Measurements from ENCODE around the gene GNAI3.
A peak's percentile ranks its signal among the peaks of the same experiment; 100 is the strongest.

Gene GNAI3

DNA sequence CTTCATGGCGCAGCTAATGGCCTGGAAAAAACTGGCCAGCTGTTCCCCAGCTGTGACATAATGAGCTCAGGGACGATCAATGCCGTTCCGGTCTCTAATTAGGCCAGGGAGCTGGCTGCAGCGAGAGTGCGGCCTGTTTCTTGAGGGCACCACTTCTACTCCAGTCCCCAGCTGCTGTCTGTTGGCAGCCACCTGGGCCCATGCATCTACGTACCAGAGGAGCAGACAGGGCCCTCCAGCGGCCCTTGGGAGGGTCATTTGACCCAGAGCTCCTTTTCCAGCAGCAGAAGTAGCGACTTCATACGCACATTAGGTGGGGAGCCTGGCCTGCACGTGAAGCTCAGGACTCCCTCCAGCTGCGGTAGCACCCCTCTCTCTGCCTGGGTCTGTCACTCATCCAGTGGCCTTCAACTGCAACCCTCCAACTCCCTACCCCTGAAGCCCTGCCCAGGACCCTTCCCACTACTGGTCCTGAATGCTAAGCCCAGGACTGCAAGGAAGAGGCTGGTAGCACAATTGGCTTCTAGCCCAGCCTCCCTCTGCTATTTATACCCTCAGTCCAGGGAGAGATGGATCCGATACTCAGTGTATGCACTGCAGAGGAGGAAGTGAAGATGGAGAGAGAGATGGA is 17.8 kb upstream of the GNAI3 start:
- H2BK120ac ChIP-seq (ENCODE audit: low read depth, low read length) = no peak overlapping the region
- no peak overlapping the region for H2BK5ac ChIP-seq (ENCODE audit: low read depth, low read length, poor library complexity, severe bottlenecking)
- no peak for DNase-seq
- H2BK15ac ChIP-seq (ENCODE audit: low read depth, poor library complexity, severe bottlenecking) = no peak overlapping the region
- H3K4me2 ChIP-seq (ENCODE audit: low read length, poor library complexity, severe bottlenecking) = no peak overlapping the region
- H3K9me3 ChIP-seq (ENCODE audit: control insufficient read depth, low read length) = no peaks in the 10 kb centered on the region
- no peak overlapping the region for H2AK5ac ChIP-seq (ENCODE audit: low read length, severe bottlenecking)
- H4K8ac ChIP-seq (ENCODE audit: low read length) = no peak overlapping the region
- H3K14ac ChIP-seq (ENCODE audit: low read length in 2 of 2) = no peak overlapping the region
- no peak overlapping the region for H3K23ac ChIP-seq (ENCODE audit: low read length in 2 of 2)
- no peaks in the 10 kb centered on the region for H3K79me1 ChIP-seq (replicated peaks; ENCODE audit: low read length, poor library complexity, severe bottlenecking)
- H3K27ac ChIP-seq (ENCODE audit: low read length, poor library complexity, severe bottlenecking) = no peak overlapping the region
- no peak overlapping the region for H3K18ac ChIP-seq (ENCODE audit: low read depth in 1 of 2, low read length in 2 of 2)
- WGBS = 81% methylated on average over 13 of the region's 13 CpGs
- no peak overlapping the region for H2BK12ac ChIP-seq (ENCODE audit: low read length in 2 of 2)
- H3K4me1 ChIP-seq (ENCODE audit: control insufficient read depth, insufficient read depth, low read depth, low read length) = peaks cover 15% of the 10 kb centered on the region
- H4K91ac ChIP-seq (ENCODE audit: low read length) = no peak overlapping the region
- H2AFZ ChIP-seq (ENCODE audit: low read depth, low read length) = no peak overlapping the region
- no peak overlapping the region for H3K4ac ChIP-seq (ENCODE audit: low read depth in 1 of 2, low read length in 2 of 2)
- no peaks in the 10 kb centered on the region for H3K36me3 ChIP-seq (ENCODE audit: control insufficient read depth in 1 of 2, insufficient read depth in 2 of 2, low read depth in 1 of 2, low read length in 2 of 2)
- no peak overlapping the region for H3K4me3 ChIP-seq (ENCODE audit: insufficient read depth in 1 of 2, low read depth in 1 of 2, low read length in 2 of 2)
- H3K9ac ChIP-seq (ENCODE audit: low read length) = no peak overlapping the region
- peaks cover 16 to 19% of the 10 kb centered on the region in 2 experiments for H3K27me3 ChIP-seq (ENCODE audit: control insufficient read depth in 1 of 2, insufficient read depth in 1 of 2, low read length in 2 of 2)

DNA sequence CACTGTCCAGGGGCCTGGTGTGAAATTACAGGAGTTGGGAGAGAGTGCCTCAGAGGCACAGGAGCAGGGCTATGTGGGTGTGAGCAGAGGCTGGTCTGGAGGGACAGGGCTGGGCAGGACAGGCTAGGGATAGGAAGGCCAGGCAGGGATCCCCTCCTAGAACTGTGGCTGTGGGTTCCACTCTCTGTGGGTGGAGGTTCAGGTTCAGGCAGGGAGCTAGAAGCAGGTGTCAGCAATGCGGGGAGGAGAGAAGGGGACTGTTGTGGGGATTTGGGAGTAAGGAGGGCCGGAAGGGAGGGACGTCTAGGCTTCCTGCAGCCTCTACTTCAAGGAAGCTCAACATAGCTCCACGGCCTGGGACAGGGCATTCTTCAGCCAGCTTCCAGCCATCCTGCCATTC is 17.0 kb upstream of the GNAI3 start:
- H4K8ac ChIP-seq (ENCODE audit: low read length) = no peak overlapping the region
- no peaks in the 10 kb centered on the region for H3K36me3 ChIP-seq (ENCODE audit: control insufficient read depth in 1 of 2, insufficient read depth in 2 of 2, low read depth in 1 of 2, low read length in 2 of 2)
- H2BK5ac ChIP-seq (ENCODE audit: low read depth, low read length, poor library complexity, severe bottlenecking) = no peak overlapping the region
- H3K4me3 ChIP-seq (ENCODE audit: insufficient read depth in 1 of 2, low read depth in 1 of 2, low read length in 2 of 2) = no peak overlapping the region
- no peak overlapping the region for H3K9ac ChIP-seq (ENCODE audit: low read length)
- no peak overlapping the region for H2BK12ac ChIP-seq (ENCODE audit: low read length in 2 of 2)
- H3K4me2 ChIP-seq (ENCODE audit: low read length, poor library complexity, severe bottlenecking) = no peak overlapping the region
- H3K79me1 ChIP-seq (replicated peaks; ENCODE audit: low read length, poor library complexity, severe bottlenecking) = no peaks in the 10 kb centered on the region
- H3K23ac ChIP-seq (ENCODE audit: low read length in 2 of 2) = no peak overlapping the region
- peaks cover 15% of the 10 kb centered on the region for H3K4me1 ChIP-seq (ENCODE audit: control insufficient read depth, insufficient read depth, low read depth, low read length)
- peak overlapping the region; percentile 30 for H2AK5ac ChIP-seq (ENCODE audit: low read length, severe bottlenecking)
- no peak overlapping the region for H3K4ac ChIP-seq (ENCODE audit: low read depth in 1 of 2, low read length in 2 of 2)
- no peak for DNase-seq
- H4K91ac ChIP-seq (ENCODE audit: low read length) = no peak overlapping the region
- no peak overlapping the region for H2BK15ac ChIP-seq (ENCODE audit: low read depth, poor library complexity, severe bottlenecking)
- H2BK120ac ChIP-seq (ENCODE audit: low read depth, low read length) = no peak overlapping the region
- peaks cover 15 to 16% of the 10 kb centered on the region in 2 experiments for H3K27me3 ChIP-seq (ENCODE audit: control insufficient read depth in 1 of 2, insufficient read depth in 1 of 2, low read length in 2 of 2)
- WGBS = 79% methylated on average over 3 of the region's 4 CpGs
- peak overlapping the region; percentile 29 for H2AFZ ChIP-seq (ENCODE audit: low read depth, low read length)
- no peak overlapping the region for H3K14ac ChIP-seq (ENCODE audit: low read length in 2 of 2)
- no peaks in the 10 kb centered on the region for H3K9me3 ChIP-seq (ENCODE audit: control insufficient read depth, low read length)
- no peak overlapping the region for H3K27ac ChIP-seq (ENCODE audit: low read length, poor library complexity, severe bottlenecking)
- no peak overlapping the region for H3K18ac ChIP-seq (ENCODE audit: low read depth in 1 of 2, low read length in 2 of 2)

DNA sequence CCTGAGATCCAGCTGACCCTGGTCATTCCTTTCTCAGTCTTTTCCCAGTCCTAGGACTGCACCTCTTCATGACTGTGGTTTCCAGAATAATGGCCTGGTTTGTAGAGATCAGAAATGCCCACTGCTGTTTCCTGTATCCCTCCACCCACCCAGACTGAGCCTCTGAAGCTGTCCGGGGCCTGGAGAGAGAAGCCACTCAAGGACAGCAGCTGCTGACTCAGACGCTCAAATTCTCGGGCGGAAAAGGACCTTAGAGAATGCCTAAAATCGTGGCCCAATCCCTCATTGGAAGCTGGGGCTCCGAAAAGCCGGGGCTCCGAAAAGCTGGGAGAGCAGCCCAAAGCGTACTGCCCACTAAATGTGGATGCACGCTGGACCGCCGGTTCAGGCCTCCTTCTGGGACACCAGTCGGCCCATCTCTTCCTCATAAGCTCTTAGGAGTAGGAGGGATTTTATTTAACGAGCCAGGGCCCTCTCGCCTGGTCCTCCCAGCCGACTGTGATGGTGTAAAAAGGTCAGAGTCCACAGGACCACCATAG is 16.5 kb upstream of the GNAI3 start:
- H2BK15ac ChIP-seq (ENCODE audit: low read depth, poor library complexity, severe bottlenecking) = no peak overlapping the region
- no peak overlapping the region for H2BK5ac ChIP-seq (ENCODE audit: low read depth, low read length, poor library complexity, severe bottlenecking)
- H3K4ac ChIP-seq (ENCODE audit: low read depth in 1 of 2, low read length in 2 of 2) = no peak overlapping the region
- H3K9ac ChIP-seq (ENCODE audit: low read length) = peak overlapping the region; percentile 67
- no peaks in the 10 kb centered on the region for H3K79me1 ChIP-seq (replicated peaks; ENCODE audit: low read length, poor library complexity, severe bottlenecking)
- H4K8ac ChIP-seq (ENCODE audit: low read length) = peak overlapping the region; percentile 7
- H3K4me2 ChIP-seq (ENCODE audit: low read length, poor library complexity, severe bottlenecking) = no peak overlapping the region
- peaks cover 15% of the 10 kb centered on the region for H3K4me1 ChIP-seq (ENCODE audit: control insufficient read depth, insufficient read depth, low read depth, low read length)
- WGBS = 48% methylated on average over 16 of the region's 16 CpGs
- H3K27ac ChIP-seq (ENCODE audit: low read length, poor library complexity, severe bottlenecking) = no peak overlapping the region
- peaks cover 11 to 15% of the 10 kb centered on the region in 2 experiments for H3K27me3 ChIP-seq (ENCODE audit: control insufficient read depth in 1 of 2, insufficient read depth in 1 of 2, low read length in 2 of 2)
- peak overlapping the region in 1 of 2 experiments; percentile 27 for H2BK12ac ChIP-seq (ENCODE audit: low read length in 2 of 2)
- H2AFZ ChIP-seq (ENCODE audit: low read depth, low read length) = no peak overlapping the region
- no peak for DNase-seq
- peak overlapping the region in 1 of 2 experiments; percentile 48 for H3K4me3 ChIP-seq (ENCODE audit: insufficient read depth in 1 of 2, low read depth in 1 of 2, low read length in 2 of 2)
- no peaks in the 10 kb centered on the region for H3K36me3 ChIP-seq (ENCODE audit: control insufficient read depth in 1 of 2, insufficient read depth in 2 of 2, low read depth in 1 of 2, low read length in 2 of 2)
- H3K14ac ChIP-seq (ENCODE audit: low read length in 2 of 2) = no peak overlapping the region
- H3K9me3 ChIP-seq (ENCODE audit: control insufficient read depth, low read length) = no peaks in the 10 kb centered on the region
- H3K18ac ChIP-seq (ENCODE audit: low read depth in 1 of 2, low read length in 2 of 2) = no peak overlapping the region
- no peak overlapping the region for H3K23ac ChIP-seq (ENCODE audit: low read length in 2 of 2)
- no peak overlapping the region for H2BK120ac ChIP-seq (ENCODE audit: low read depth, low read length)
- H2AK5ac ChIP-seq (ENCODE audit: low read length, severe bottlenecking) = no peak overlapping the region
- no peak overlapping the region for H4K91ac ChIP-seq (ENCODE audit: low read length)

DNA sequence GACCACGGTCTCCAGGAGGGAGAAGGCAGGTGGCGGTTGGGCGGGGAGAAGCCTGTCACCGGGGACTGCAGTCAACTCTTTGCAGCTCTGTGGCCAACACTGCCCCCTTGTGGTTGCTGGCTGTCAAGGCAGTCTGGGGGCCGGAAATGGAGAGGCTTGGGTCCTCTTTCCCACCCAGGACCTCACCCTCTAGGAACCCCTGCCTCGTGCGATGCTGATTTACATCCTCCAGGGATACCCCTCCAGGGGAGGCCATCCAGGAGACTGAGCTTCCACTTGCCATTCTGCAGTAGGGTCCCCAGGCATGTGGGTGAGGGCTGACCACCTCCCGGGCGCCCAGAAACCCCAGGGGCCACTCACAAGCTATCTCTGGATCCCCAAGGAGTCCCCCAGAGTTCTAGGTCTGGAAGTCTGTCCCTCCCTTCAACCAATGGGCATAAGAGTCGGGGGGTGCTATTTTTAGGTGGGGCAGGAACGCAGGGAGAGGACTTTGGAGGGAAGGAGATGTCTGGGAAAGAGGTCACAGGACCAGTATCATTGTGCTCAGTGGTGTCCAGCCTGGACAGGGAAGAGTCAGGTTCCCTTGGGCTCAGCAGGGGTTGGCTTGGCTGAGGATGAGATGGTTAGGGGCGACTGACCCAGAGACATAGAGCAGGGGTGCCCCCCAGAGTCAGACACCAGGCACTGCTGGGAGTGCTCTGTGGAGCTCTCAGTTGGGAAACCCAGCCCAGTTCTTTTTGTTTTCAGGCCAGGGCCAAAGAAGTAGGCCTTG is 15.9 kb upstream of the GNAI3 start:
- H2BK12ac ChIP-seq (ENCODE audit: low read length in 2 of 2) = peak overlapping the region in 1 of 2 experiments; percentile 23
- H3K27ac ChIP-seq (ENCODE audit: low read length, poor library complexity, severe bottlenecking) = peak overlapping the region; percentile 24
- H3K4ac ChIP-seq (ENCODE audit: low read depth in 1 of 2, low read length in 2 of 2) = peak overlapping the region; percentile 3 to 75
- peak overlapping the region; percentile 72 for H3K9ac ChIP-seq (ENCODE audit: low read length)
- H3K27me3 ChIP-seq (ENCODE audit: control insufficient read depth in 1 of 2, insufficient read depth in 1 of 2, low read length in 2 of 2) = peaks cover 5 to 9% of the 10 kb centered on the region in 2 experiments
- peak overlapping the region; percentile 44 to 74 for H3K18ac ChIP-seq (ENCODE audit: low read depth in 1 of 2, low read length in 2 of 2)
- H2BK5ac ChIP-seq (ENCODE audit: low read depth, low read length, poor library complexity, severe bottlenecking) = no peak overlapping the region
- H3K9me3 ChIP-seq (ENCODE audit: control insufficient read depth, low read length) = no peaks in the 10 kb centered on the region
- H3K36me3 ChIP-seq (ENCODE audit: control insufficient read depth in 1 of 2, insufficient read depth in 2 of 2, low read depth in 1 of 2, low read length in 2 of 2) = no peaks in the 10 kb centered on the region
- H2BK120ac ChIP-seq (ENCODE audit: low read depth, low read length) = peak overlapping the region; percentile 56
- peak; percentile 83 for DNase-seq
- H4K91ac ChIP-seq (ENCODE audit: low read length) = peak overlapping the region; percentile 65
- WGBS = 22% methylated on average over 11 of the region's 12 CpGs
- no peak overlapping the region for H3K14ac ChIP-seq (ENCODE audit: low read length in 2 of 2)
- H2AFZ ChIP-seq (ENCODE audit: low read depth, low read length) = peak overlapping the region; percentile 79
- H3K4me3 ChIP-seq (ENCODE audit: insufficient read depth in 1 of 2, low read depth in 1 of 2, low read length in 2 of 2) = peak overlapping the region in 1 of 2 experiments; percentile 48
- H3K79me1 ChIP-seq (replicated peaks; ENCODE audit: low read length, poor library complexity, severe bottlenecking) = no peaks in the 10 kb centered on the region
- peaks cover 15% of the 10 kb centered on the region for H3K4me1 ChIP-seq (ENCODE audit: control insufficient read depth, insufficient read depth, low read depth, low read length)
- peak overlapping the region; percentile 85 for H2BK15ac ChIP-seq (ENCODE audit: low read depth, poor library complexity, severe bottlenecking)
- peak overlapping the region; percentile 28 for H2AK5ac ChIP-seq (ENCODE audit: low read length, severe bottlenecking)
- peak overlapping the region; percentile 85 for H4K8ac ChIP-seq (ENCODE audit: low read length)
- no peak overlapping the region for H3K4me2 ChIP-seq (ENCODE audit: low read length, poor library complexity, severe bottlenecking)
- H3K23ac ChIP-seq (ENCODE audit: low read length in 2 of 2) = no peak overlapping the region
